GM18507 (cell line): Measurements from ENCODE around the gene SLC66A3.
A peak's percentile ranks its signal among the peaks of the same experiment; 100 is the strongest.

Experiments
- DNase-seq: peaks from one replicate; pipeline ENCODE4 v3.0.0; 2011; ENCODE audit warnings: low read depth; ENCODE audit not compliant: insufficient read length; ENCODE audit errors: extremely low spot score
- FAIRE-seq: peaks from 2 replicates; lab custom pipeline; 2011; peaks lifted over from hg19 to GRCh38; lab: Jason Lieb, UNC

The SLC66A3 gene

DNA sequence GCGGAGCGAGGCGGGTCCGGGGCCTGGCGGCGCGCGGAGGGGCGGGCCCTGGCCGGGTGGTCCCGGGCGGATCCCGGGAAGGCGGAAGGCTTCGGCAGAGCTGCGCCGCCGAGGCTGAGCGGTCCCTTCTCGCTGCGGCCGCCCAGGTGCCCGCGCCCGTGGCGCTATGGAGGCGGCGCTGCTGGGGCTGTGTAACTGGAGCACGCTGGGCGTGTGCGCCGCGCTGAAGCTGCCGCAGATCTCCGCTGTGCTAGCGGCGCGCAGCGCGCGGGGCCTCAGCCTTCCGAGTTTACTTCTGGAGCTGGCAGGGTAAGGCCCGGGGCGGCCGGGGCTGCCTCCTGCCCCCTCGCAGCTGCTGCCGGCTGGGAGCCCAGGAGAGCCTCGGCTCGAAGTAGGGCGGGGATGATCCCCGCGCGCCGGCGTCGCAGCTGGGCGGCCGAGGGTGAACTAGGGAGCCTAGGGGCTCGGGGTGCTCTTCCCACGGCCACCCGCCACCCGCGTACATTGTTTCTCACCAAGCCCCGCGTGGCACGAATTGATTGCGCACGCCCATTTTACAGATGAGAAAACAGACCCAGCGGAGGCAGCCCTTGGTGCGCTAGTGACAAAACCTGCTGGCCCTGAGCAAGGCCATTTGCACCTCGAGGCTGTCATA, at the start of gene SLC66A3:
SLC66A3 (plus strand) TSS at position 87 of the 655 bp plus-strand sequence; CDS start at position 167, 80 bp downstream.
- no peak for FAIRE-seq
- DNase-seq: no peak

DNA sequence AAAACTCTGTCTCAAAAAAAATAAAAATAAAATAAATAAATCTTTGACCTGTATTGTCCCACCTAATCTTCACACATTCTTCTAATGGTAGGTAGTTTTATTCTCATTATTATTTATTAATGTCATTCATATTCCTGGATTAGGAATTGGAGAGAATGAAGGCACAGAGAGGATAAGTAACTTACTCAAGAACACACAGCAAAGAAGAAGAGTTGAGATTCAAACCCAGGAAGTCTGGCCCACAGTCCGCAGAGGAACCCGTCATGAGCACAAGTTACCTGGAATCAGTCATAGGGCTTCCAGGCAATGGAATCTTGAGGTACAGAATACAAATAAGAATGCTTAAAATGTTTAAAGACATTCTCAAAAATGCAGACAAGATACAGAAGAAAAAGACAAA, 46.3 kb upstream of the SLC66A3 start:
- DNase-seq: no peak
- no peak for FAIRE-seq

DNA sequence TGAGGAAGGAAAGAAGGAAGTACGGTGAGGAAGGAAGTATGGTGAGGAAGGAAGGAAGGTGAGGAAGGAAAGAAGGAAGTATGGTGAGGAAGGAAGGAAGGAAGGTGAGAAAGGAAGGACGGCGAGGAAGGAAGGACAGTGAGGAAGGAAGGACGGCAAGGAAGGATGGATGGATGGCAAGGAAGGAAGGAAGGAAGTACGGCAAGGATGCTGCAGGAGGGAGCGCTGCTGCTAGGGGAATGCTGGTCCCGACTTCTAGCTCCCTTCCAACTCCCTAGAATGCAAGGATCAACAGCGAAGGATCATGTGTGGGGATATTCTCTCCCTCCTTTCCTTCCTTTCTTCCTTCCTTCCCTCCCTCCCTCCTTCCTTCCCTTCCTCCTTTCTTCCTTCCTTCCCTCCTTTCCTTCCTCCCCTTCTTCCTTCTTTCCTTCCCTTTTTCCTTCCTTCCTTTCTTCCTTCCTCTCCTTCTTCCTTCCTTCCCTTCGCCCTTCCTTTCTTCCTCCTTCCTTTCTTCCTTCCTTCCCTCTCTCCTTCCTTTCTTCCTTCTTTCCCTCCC, 42.3 kb upstream of the SLC66A3 start:
- DNase-seq (no peak), FAIRE-seq (no peak)

DNA sequence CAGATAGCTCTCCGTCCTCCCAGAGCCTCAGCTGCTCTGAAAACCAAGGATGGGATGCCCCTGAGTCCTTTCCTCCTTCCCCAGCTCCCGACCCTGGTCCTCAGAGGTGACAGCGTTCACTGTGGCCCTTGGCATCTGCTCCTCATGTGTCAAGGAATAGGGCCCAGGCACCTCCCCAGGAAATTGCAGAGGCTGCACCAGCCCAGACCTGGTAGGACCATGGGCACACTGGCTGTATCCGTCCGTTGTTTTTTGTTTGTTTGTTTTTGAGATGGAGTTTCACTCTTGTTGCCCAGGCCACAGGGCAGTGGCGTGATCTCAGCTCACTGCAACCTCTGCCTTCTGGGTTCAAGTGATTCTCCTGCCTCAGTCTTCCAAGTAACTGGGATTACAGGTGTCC, 37.5 kb upstream of the SLC66A3 start:
- FAIRE-seq (no peak), DNase-seq (no peak)

DNA sequence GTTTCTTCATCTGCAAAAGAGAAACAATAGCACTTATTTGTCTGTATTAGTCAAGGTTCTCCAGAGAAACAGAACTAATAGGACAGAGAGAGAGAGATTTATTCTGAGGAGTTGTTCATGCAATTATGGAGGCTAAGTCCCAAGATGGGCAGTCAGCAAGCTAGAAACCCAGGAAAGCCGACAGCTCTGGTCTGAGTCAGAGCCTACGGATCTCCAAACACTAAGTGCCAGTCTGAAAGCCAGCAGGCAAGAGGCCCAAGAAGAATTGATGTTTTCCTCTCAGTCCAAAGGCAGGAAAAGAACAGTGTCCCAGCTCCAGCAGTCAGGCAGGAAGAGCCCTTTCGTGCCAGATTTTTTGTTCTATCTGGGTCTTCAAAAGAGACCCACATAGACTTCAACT, 36.5 kb upstream of the SLC66A3 start:
- FAIRE-seq (no peak), DNase-seq (no peak)

DNA sequence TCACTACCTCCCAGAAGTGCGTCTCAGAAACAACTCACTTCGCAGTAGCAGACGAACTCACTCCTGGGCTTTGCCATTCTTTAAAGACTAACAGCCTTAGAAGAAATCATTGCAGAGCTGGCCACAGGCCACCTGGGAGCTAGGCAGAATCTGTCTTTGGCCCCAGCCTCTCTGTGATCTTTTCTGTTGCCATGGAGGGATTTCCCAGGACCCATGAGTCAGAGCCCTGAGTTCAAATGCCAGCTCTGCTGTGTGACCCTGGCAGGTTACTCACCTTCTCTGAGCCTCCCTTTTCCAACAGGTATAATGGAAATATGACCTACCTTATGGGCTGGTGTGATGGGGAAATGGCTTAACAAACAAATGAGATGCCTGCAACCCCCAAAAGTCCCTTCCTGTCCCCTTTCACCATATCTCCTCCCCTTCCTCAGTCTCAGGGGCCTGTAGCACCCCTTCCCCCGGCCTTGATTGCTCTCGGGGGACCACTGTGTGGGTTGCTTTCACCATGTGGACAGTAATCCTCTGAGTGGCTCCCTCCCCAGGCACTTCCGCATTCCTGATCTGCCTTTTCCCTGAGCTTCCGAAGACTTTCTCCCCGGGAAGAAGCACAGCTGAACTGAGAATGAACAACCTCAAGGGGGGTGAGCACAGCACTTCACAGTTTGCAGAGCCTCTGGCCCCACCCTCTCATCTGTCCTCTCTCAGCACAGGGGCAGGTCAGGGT, 34.0 kb upstream of the SLC66A3 start:
- no peak for FAIRE-seq
- no peak for DNase-seq

DNA sequence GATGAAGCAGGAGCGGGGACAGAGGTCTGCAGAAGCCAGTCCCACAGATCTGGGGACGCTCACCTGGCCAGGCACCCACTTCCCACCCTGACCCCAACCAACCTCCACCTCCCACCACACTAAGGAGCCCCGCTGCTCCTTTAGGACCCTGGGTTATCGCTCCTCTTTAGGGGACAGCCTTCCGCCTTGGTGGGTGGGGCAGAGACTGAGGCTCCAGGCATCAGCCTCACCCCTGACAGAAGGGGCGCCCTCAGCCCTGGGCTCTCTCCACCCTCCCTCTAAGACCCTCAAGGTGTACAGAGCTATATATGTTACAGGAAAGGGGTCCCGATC, 33.5 kb upstream of the SLC66A3 start:
- FAIRE-seq (no peak), DNase-seq (no peak)

DNA sequence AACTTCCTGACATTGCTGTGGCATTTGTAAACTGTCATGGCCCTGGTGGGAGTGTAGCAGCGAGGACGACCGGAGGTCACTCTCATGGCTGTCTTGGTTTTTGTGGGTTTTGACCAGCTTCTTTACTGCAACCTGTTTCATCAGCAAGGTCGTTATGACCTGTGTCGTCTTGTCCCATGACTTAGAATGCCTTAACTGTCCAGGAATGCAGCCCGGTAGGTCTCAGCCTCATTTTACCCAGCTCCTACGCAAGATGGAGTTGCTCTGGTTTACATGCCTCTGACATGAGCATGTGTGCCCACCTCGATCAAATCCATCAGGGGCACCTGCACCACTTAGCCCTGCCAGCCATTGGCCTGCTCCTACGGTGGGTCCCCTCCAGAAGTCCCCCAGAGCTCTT, 32.9 kb upstream of the SLC66A3 start:
- DNase-seq (no peak), FAIRE-seq (no peak)

DNA sequence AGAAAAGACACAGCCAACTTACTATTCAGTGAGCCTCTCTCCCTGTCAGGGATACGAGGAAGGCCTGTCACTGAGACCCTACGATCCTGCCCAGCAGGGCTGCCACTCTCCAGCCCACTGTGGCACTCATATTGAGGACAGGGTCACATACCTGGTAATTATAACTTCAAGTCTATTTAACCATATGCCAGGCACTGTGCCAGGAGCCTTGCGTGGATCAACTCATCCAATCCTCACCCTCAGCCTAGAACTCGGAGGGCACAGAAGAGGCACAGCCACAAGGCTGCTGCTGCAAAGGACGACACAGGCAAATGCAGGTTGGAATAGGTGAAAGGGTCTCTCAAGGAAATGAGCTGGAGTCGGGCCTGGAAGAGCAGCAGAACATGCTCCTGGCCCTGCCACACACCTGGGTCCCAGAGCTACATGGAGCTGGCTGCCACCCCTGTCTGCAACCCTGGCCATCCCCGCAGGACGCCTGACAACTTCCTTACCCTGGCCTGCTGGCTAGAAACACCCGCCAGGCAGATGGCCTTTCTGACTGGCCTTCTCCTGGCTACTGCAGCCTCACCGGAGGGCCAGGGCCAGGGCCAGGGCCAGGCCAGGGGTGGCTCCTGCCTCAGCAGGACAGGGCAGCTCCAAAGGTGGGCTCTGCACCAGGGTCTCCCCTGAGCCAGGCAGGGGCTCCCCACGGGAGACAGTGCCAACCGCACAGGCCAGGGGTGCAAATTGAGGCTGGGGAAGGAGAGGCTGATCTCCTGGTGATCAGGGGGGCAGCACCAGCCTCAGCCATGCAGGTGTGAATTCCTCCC, 32.1 kb upstream of the SLC66A3 start:
- FAIRE-seq: no peak

DNA sequence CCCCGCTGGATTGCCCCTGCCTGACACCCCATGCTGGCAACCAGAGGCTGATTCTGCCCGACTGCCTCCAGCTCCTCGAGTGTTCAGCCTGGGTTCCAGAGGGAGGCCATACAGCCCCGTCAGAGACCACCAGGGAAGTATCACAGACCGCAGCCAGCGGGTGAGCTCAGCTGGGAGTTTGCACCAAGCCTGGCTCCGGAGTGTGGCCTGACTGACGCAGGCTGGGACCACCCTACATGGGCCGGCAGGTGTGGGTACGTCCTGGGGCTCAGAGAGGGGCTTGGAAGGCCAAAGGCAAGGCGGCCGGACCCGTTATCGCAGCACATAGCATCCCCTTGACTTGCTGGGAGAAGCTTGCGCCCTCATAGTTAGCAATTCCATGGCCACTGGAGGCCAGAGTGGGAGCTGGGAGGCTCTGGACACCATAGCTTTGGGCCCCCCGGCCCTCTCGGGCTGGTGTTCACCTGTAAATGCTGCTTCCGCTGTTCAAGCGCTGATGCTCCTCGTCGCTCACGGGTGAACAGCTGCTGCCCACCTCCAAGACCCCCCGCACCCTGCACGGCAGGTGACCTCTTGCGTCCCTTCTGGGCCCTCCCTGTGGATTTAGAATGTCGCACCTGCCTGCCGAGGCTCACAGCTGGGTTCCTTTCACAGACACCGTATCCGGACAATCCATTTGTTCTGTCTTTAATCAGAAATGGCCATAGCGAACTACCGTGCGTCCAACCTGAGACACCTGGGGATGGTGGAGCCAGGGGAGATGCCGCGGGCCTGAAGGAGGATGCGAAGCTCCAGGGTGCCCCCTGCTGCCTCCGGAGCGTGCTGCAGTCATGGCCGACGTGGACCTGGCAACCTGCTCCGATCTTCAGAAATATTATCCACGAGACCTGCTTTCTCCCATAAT, 31.2 kb upstream of the SLC66A3 start:
- FAIRE-seq (peak; percentile 47), DNase-seq (peak; percentile 57)

More for the DNA sequence above, 32.1 kb upstream of the SLC66A3 start:
- DNase-seq: no peak

DNA sequence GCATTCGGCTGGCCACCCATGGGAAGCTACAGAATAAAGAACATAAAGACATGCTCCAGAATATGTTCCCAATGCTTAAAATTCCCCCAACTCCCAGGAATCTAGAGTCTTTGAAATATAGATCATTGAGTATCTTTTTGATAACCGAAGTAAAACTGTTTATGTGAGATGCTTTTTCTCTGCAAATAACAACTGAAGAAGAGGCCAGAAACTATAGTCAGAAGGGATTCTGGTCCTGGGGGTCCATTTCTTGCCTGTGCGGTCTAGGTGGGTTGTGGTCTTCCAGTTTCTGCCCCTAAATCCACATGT, 30.6 kb upstream of the SLC66A3 start:
- no peak for FAIRE-seq

DNA sequence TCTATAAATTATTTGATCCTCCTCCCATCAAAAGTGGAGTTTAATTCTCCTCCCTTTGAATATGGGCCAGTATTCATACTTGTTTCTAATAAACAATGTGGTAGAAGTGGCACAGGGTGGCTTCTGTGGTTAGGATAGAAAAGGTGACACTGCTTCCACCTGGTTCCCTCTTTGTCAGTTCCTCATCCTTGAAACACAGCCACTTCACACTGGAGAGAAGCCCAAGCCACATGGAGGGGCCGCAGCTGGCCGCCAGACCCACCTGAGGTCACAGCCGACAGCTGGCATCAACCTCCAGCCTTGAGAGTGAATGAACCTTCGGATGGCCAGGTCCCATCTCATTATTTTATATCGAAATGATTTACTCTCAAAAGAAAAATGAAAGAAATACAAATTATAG, 27.5 kb upstream of the SLC66A3 start:
- FAIRE-seq: no peak
- DNase-seq: no peak

More for the DNA sequence above, 30.6 kb upstream of the SLC66A3 start:
- DNase-seq: no peak

DNA sequence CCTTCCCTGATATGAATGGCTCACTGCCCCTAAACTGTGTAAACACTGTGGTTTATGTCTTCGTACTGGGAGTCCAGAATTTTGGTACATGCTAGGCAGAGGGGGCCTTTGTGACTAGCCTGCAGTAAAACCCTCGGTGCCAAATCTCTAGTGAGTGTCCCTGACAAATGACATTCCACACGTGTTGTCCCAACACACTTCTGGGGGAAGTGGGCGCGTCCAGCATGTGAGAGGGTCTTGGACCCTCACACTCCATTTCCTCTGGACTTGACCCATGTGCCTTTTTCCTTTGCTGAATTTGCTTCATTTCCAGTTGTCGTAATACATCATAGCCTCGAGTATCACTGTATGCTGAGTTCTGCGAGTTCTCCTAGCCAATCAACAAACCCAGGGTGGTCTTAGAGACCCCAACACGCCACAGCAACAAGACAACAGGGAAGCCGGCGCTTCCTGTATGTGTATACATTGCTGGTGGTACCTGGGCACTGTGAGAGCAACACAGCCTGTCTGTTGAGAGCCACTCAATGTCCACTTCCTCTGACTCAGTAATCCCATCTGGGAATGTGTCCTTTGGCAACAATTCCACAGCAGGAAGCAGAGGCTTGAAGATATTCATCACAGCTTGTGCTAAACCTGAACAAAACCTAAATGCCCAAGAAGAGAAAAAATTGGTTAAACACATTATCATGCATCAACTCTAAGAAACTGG, 26.9 kb upstream of the SLC66A3 start:
- no peak for FAIRE-seq
- no peak for DNase-seq

DNA sequence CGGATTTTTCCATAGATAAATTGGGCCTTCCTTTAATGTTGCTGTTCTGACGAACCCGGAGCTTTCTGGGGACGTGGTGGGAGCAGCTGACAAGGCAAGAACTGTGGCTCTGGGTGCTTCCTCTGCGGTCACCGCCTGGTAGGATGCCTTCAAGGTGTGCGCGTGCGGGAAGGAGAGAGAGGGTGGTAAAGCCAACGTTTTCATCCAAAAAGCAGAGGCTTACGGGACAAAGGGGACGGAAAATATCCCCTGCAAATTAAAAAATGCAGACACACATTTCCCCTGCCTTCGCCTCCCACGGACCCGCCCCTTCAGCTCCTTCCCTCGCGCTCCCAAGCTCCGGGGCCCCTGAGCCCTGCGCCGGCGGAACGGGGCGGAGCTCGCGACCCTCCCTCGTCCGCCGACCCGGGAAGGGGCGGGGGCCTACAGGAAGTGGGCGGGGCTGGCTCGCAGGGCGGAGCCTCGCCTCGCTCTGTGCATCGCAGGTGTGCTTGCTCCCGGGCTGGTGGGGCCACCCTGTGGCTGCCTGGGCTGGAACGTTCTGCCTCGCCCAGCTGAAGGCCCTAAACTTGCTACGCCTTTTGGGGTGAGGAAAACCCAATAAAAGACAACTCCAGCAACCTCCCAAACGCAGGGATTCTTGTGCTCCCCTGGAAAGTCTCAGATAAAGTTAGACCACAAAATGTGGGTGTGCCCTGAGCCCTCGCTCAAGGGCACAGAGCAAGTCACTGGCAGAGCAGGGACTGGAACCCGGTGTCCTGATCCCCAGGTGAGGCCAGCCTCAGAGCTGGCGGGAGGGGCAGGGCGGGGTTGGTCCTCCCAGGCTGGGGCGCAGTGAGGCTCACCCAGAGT, 25.4 kb upstream of the SLC66A3 start:
- no peak for DNase-seq
- FAIRE-seq: no peak

DNA sequence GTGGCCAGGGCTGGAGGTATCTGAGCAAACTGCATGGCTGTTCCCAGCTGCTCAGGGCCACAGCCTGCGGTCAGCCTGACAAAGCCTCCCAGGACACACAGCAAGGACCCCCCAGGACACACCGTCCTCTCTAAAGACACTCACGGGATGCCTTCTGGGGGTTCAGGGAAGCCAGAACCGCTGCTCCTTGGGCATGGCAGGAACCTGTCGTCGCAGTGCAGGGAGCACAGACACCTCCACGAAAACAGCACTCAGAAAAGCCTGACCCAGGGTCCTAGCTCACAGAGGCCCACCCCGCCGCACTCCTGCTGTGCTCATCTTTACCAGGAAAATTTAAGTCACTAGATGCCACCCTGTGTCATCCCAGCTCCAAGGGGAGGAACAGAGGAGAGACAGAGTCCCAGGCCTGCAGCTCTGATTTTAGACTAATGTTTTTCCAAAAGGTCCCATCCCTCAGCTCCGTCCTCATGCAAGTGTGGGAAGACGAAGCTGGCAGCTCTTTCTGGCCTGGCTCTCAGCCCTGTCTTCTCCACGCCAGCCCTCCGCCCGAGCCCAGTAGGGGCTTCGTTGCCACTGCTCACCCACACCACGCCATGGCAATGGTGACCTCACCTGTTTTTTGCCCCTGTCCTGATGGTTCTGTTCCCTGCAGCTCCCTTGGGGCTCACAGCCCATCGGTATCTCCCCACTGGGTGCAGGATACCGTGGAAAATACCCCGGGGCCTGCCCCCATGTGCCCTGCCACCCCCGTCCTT, 23.9 kb upstream of the SLC66A3 start:
- FAIRE-seq: no peak
- DNase-seq: no peak

DNA sequence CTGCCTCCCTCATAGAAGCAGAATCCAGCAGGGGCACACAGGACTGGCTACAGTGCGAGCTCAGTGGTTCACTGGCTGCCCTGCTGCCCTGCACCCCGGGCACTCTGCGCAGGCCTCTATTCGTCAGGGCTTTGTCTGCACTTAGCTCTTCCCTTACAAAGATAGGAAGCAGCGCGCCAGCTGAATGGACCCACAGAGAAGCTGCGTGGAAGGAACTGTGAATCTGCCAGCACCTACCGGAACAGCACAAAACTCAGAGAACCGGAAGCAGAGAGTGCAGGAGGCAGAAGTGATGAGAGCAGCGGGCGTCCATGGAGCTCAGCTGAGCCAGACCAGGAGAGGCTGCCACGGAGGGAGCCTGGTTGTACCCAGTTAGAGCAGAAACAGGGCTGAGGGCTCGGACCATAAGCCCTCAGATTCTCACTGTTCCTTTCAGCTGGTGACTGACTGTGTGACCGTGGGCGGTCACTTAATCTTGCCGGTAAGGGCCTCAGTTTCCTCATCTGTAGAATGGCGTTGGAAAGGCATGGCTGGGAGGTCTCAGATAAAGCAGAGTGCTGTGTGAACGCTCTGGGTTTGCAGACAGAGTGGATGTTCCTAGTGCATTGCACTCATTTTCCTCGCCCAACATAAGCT, 23.1 kb upstream of the SLC66A3 start:
- FAIRE-seq: no peak
- DNase-seq: no peak
